DMS 273 (cell line): ENCODE results near the gene ECE1.
A peak's percentile ranks its signal among the peaks of the same experiment; 100 is the strongest.

Experiments used
- DNase-seq: peaks from one replicate; lab custom pipeline; 2025; ENCODE audit not compliant: unreplicated experiment; lab: John Stamatoyannopoulos, UW

ECE1 gene

DNA sequence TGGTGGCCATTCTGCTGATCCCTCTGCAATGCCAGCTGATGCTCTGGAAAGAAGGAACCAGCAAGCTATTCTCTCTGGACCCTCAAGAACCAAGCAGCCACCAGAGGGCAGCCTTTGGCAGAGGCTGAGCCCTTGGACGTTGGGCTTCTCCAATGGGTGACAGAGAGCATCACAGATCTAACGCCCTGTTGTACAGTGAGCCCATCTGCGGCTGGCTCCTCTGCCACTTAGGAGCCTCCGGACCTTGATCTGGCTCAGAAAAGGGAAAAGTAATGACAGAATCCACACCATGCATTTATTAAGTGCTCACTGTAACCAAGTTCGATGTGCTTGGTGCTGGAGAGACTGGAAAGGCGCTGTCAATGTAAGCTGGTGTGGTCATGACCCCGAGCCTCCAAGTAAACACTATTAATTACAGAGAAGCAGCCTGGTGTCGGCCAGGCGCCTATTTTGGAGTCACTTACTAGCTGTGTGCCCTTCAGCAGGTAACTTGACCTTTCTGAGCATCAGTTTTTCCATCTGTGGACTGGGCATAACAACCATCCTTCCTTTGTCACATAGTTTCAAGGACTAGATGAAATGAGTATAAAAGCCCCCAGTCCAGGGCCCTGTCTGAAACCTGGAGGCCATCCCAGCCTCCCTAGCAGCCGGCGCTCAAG lies 34.9 kb downstream of the ECE1 start:
- peak; percentile 97 for DNase-seq

DNA sequence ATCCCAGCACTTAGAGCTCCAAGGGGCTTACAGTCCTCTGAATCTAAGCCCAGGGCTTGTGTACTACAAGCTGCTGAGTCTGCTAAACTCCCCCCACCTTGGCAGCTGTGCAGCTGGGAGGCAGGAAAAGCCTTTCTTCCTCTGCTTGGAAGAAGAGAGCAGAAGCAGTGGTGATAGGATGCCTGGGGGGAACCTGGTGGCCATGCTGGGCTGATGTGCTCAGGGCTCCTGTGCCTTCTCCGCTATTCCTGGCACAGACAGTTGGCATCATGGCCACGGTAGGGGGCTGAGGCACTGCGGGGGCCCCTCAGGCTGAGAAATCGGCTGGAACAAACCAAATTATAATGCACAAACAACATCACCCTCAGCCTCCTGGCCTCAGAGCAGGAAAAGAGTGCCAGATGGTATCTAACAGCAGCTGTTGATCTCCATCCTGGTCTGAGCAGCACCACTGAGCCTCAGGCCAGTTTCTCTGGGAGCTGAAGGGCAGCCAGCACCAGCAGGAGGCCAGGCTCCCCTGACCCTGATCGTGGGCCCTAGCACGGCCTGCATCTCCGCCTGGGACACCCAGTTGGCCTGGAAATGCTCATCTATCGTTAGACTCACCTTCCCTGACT lies 35.8 kb downstream of the ECE1 start:
- DNase-seq: peak; percentile 95

DNA sequence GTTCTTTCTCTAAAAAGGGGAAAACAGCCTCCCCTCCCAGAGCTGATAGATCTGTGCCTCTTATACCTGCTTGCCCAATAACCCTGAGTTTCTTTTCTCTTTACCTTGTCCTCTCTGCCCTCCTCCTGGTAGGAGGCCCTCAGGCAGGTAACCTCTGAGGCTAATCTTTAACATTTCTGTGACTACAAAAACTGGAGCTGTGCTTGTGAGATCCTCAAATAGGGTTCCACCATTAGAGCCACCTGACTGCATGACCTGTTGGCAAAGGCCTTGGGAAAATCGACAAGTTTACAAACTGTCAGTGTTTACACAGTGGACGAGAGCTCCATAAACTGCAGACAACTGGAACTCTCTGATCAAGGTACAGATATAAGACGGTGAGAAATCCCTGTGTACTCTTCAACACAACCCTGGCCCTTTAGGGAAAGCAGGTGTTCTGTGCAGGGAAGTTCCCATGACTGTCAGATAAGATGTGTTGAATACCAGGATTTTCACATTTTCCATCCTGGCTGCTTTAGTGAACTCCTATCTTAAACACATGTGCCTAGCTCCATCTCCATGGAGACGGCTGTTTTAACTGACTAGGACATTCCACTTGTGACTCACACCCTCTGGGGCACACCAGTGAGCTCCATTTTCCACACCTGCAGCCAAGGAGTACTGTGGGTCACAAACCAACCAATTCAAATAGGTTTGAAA lies 38.3 kb downstream of the ECE1 start:
- DNase-seq: peak; percentile 33

DNA sequence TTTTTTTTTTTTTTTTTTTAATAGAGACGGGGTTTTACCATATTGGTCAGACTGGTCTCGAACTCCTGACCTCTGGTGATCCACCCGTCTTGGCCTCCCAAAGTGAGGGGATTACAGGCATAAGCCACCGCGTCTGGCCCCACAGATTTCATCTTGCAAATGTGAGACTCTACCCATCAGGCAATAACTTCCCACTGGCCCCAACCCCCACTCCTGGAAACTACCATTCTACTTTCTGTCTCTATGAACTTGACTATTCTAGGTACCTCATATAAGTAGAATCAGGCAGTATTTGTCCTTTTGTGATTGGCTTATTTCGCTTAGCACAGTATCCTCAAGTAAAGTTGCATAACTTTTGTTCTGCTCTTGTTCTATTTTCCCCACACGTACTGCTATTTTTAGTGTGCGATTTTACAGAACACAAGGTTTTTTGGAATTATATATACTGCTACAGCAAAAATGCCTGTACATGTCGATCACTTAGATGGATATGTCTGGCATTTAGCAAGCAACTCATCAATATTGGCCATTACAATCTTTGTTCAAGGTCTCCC lies 40.2 kb downstream of the ECE1 start:
- DNase-seq: no peak

DNA sequence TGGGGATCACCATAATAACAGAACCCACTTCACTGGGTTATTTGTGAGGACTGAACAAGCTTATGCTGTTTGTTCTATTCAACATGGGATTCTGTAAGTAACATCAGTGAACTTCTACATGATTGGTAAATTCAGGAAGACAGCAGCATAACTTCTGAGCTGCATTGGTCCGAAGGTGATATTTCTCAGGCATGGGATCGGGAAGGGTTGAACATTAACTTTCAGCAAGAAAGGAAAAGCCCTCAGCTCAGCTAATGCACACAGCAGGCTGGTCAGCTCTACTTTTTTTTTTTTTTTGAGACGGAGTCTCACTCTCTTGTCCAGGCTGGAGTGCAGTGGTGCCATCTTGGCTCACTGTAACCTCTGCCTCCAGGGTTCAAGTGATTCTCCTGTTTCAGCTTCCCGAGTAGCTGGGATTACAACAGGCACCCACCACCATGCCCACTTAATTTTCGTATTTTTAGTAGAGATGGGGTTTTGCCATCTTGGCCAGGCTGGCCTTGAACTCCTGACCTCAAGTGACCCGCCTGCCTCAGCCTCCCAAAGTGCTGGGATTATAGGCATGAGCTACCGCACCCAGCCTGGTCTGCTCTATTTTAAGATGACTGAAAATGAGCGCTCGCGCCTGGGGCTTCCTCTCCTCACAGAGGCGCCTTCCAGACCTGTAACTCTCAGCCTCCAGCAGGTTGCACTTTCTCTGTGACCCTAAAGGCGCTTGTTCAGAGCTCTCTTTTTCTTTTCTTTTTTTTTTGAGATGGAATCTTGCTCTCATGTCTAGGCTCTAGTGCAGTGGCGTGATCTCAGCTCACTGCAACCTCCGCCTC lies 42.2 kb downstream of the ECE1 start:
- DNase-seq: no peak

DNA sequence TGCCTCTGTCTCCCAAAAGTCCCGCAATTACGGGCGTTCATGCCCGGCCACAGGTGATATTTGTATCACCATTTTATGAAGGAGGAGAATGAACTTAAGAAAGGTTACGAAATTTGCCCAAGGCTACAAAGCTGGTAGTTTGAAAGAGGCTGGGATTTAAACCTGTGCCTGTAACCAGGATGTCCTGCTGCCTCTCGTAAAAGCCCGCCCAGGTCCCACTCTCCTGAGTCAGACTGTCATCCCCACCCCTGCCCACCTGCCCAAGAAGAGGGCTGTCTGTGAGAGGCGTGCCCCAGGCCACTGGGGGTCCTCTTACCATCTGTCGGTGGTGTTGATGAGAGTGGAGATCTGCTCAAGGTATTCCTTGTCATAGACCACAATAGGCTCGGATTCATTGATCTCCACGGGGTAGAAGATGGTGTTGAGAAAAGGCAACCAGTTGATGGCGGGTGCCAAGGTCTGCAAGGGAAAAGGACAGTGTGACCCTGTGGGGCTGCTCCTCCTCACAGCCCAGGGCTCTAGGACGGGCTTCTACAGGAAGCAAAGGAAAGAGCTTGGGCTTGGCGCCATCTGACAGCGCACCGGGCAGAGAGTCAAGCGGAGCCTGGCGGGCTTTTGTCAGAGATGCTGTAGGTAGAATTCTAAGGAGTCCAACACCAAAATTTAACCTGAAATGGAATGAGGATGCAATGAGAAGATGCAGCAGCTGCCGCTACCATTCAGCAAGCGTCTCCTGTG lies 43.2 kb downstream of the ECE1 start:
- no peak for DNase-seq

DNA sequence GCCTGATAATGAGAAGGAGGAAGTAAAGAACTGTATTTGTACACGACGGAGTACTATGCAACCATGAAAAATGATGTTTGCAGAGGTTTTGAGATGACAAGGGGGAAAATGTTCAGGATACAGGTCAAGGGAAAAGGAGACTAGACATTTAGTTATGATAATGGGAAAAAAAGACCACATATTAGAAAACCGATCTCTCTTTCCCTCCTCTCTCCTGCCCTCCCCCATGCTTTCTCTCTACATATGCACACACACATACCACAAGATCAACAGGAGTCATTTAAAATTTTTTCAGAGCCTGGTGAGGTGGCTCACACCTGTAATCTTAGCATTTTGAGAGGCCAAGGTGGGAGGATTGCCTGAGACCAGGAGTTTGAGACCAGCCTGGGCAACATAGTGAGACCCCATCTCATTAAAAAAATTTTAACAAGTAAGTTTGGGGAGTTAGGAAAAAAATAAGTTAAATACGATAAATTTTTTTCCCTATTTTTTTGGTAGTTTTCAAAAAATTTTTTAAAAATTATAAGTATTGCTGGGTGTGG lies 44.5 kb downstream of the ECE1 start:
- no peak for DNase-seq

DNA sequence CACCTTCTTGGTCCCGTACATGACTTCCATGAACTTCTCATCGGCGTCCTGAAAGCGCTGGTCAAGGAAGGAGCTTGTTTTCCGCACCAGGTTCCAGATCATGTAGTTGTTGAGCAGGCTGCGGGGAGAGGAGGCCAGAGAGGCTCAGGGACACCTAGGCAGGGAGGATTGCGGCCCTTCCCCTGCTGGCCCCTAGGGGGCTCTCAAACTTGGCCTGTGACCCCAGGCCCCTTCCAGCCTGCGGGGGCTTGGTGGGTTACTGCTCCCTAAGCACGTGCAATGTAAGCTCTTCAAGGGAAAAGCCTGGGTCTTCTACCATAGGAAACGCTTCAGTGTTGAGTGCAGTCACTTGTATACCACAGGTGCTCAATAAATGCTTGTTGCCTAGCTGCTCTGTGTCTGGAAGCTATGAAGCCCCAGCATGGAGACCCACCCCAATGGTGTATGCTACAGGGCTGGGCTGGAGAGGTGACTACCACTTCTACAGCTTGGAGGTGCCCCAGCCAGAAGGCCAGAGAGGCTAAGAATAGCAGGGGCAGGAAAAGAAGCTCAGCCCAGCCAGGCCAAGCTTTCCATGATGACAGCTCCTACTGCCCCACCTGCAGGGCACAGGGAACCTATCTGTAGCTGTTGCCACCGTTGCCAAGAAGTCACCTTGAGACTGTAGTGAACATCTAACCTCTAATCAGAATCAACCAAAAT lies 45.1 kb downstream of the ECE1 start:
- DNase-seq: no peak

DNA sequence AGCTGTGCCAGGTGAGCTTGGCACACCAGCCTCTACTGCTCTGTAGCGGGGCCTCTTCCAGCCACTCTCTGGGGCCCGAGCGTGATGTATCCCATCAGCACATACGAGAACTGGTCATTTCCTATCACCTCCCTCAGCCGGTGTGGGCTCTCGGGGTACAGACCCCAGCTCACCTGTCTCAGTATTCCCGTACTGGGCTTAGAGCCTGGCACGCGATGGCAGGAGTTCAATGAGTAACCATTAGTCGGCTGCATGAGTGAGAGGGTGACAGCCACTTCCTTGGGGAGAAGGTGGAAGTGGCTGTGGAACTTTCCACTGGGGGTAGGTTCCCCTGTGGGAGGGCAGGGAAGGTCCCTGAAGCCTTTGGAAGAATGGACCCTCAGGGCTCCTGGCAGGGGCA lies 46.1 kb downstream of the ECE1 start:
- DNase-seq: no peak

DNA sequence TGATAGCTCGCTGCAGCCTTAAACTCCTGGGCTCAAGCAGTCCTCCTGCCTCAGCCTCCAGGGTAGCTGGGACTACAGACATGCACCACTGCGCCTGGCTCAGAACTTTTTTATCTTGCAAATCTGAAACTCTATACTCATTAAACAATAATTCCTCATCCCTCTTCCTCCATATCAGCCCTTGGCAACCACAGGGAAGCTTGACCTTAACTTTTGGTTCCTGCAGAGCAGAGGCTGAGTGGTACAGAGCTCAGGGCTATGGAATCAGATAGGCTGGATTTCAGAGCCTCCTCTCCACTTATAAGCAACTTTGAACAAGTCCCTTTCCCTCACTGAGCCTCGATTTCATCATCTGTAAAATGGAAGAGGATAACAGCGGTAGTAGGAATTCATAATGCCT lies 47.4 kb downstream of the ECE1 start:
- no peak for DNase-seq

DNA sequence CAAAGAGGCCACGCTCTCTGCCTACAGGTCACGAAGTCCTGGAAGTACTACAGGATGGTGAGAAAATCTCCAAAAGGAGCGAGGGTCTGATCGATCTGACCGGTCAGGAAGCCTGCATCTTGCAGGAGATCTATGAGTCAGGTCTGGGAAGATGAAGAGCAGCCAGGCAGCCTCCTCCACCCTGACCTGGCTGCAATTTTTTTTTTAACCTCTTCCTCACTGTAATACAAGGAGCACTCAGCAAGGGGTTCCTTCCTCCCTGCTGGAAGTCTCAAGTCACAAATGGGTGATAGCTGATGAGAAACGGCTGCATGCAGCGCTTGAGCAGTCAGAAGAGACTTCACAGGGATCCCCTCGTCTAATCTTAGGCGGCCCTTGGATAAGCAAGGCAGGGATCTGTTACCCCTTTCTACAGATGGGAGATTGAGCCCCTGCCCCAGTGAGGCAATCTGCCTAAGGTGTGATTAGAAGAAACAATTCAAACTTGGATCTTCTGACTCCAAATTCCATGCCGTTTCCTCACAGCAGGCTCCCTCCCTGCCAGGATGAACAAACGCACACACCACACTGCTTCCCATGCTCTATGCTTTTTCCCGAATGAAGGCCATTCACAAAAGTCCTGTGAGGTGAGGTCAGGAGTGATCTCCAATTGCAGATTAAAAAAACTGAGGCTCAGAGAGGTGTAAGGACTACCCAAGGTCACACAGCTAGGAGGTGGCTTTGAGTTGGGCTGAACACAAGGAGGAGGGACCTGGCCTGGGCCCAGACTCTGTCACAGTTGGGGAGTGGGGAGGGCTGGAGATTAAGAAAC lies 48.3 kb downstream of the ECE1 start:
- no peak for DNase-seq

DNA sequence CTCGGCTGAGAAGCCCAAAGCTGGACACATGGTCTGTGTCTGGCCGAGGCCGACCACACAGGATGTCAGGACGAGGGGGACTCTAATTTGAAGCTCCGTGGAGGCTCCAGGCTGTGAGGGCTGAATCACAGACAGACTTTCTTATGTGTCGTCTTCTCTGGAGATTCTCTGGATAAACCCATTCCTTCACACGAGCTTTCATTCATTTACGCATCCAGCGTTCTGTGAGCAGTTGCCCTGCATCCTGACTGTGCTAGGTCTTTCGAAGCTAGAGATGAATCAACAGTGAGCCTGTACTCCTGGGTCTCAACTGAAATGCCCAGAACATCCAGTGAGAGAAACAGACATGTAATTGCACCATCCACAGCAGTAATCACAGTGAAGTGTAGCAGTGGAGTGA lies 49.6 kb downstream of the ECE1 start:
- DNase-seq: no peak

DNA sequence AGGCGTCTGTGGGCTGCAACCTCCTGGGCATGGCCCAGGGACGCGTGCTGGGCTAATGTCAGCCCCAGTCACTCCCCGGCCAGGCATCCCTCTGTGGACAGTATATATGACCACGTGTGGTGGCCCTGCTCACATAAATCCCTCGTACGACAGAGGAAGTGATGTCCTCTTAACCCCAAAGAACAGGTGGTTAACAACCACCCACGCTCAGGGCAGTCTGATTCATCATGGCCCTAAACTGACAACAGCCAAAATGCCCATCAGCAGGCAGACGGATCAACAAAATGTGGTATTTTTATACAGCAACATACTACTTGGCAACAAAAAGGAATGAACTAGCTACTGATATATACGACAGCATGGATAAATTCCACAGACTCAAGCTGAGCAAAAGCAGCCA lies 51.0 kb downstream of the ECE1 start:
- no peak for DNase-seq

DNA sequence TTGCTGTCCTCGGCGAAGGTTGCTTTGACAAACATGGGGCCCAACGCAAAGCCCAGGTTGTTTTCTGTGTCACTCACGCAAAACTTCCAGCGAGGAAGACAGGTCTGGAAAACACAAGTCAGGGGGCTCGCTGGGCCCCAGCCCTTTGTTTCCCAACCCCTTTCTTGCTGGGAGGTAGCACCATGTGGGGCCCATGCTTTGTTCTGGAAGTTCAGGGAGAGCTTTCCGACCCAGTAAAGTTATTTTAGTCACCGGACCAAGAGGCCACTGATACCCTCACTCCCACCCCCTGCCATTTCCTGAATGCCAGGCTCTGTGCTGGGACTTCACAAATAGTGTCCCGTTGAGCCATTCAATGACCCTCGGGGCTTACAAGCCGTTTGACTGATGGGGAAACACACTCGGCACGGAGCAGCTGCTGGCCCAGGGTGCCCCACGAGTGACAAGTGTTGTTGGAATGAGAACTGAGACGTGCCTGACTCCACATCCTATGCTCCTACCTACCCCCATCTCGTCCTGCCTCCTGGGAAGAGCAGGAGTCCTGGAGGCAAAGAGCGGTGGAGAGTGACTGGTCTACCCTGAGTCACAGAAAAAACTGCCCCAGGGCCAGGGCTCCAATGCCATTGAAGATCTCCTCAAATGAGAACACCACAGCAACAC lies 52.0 kb downstream of the ECE1 start:
- no peak for DNase-seq

DNA sequence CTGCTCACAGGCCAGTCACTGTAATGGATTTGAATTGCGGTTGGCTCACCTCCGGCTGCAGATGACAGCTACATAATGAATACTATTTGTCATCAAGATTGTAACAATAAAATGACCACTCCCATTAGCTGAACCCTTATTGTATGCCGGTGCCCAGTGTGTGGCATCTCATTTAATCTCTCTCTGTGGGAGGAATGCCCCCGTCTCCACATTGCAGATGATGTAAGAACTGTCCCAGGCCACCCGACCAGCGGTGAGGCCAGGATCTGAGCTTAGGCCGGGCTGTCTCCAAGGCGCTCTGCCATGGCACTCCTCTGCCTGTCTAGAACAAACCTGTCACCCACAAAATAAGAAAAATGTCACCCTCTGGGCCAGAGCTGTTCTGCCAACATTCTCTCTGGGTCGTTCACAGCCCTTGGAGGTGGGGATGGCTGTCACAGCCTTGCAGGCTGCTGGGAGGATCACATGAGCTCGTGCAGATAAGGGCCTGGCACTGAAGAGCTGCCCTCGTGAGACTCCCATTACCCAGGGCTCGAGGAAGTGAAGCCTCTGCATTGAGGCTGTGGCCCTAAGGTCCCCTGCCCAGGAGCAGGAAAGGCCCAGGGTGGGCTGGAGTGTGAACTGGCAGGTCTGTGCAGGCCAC lies 52.7 kb downstream of the ECE1 start:
- no peak for DNase-seq

DNA sequence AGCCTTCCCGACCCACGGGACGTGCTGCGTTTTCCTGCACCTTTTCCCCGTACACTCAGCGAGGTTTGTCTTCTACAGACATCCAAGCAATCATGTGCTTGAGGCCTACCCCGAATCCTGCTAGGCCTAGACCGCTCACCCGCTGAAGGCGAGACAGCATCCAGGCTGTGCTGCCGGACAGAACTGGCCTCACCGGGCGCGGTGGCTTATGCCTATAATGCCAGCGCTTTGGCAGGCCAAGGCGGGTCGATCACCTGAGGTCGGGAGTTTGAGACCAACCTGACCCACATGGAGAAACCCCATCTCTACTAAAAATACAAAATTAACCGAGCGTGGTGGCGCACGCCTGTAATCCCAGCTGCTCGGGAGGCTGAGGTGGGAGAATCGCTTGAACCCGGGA lies 54.1 kb downstream of the ECE1 start:
- DNase-seq: no peak

DNA sequence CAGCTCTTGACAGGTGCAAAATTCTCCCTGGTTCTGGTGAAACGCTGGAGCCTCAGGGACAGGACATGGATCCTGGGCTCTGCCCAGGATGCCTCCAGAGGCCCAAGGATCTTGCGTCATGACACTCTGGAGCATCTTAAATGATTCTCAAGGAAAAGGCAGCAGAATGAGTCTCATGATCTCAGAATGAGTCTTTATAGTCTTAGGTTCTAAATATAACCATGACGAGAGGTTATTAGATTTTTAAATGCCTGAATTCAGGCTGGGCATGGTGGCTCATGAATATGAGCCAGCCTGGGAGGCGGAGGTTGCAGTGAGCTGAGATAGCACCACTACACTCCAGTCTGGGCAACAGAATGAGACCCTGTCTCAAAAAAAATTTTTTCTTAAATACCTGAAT lies 55.5 kb downstream of the ECE1 start:
- no peak for DNase-seq

DNA sequence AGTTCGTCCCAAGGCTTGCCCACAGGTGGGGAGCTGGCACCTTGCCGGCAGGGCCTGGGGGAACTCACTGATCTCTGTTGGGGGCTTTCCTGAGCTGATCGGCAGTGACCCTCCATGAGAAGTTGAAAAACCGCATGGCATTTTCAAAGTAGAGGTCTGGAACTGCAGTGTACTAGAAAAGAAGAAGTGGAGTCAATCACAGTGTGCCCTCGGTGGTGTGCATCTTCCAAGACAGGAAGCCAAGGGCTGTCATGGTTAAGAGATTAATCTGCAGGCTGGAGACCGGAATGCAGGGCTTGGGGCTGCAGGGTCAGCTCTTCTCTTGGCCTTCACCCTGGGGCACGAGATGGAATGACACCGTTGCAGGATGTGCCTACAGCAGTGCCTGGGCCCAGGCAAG lies 56.8 kb downstream of the ECE1 start:
- no peak for DNase-seq
